Uterus (tissue), 4 donors: Measurements from ENCODE around the gene APOC3. TPM values are rescaled to one million over a fixed set of nuclear protein-coding genes. Genes with fewer than 3 reads are reported as not detected.

ENCODE experiments used
- DNase-seq, 2 donors: peaks; one replicate each; pipeline ENCODE4 v3.0.0-alpha.2; 2019 to 2020
- H3K27ac ChIP-seq, 2 donors: fragments of 200-600 bp; sonication (generic); 1 replicate in 1 of 2; 2 replicates in 1 of 2; pipeline ENCODE4 v1.5.1; 2016 to 2018
- H3K27me3 ChIP-seq, 2 donors: fragments of 200-600 bp; sonication (generic); one replicate each; pipeline ENCODE4 v1.5.1; 2018 to 2019; ENCODE audit warnings: control low read depth in 1 of 2
- H3K36me3 ChIP-seq, 2 donors: fragments of 200-600 bp; sonication (generic); one replicate each; pipeline ENCODE4 v1.5.1; 2019; ENCODE audit warnings: control low read depth in 1 of 2
- H3K4me1 ChIP-seq, 2 donors: fragments of 200-600 bp; sonication (generic); one replicate each; pipeline ENCODE4 v1.5.1; 2018 to 2019; ENCODE audit warnings: control low read depth in 1 of 2
- H3K4me3 ChIP-seq, 2 donors: fragments of 200-600 bp; sonication (generic); 1 replicate in 1 of 2; 2 replicates in 1 of 2; pipeline ENCODE4 v1.5.1; 2018 to 2019; ENCODE audit warnings: mild to moderate bottlenecking in 1 of 2
- H3K9me3 ChIP-seq, 2 donors: fragments of 200-600 bp; sonication (generic); one replicate each; pipeline ENCODE4 v1.5.1; 2019; ENCODE audit warnings: control low read depth in 1 of 2
- CTCF ChIP-seq, 4 experiments: fragments of 200-600 bp in 2 of 4; fragments of 450-650 bp in 2 of 4; sonication (generic) in 2 of 4; IDR thresholded peaks; one replicate each; pipeline ENCODE4 v1.5.1; 2016 to 2019; ENCODE audit warnings: antibody characterized with exemption in 4 of 4, mild to moderate bottlenecking in 2 of 4, moderate library complexity in 1 of 4
- POLR2A ChIP-seq, 2 donors: fragments of 450-650 bp; IDR thresholded peaks; one replicate each; pipeline ENCODE4 v1.6.1; 2016; ENCODE audit warnings: antibody characterized with exemption in 2 of 2, mild to moderate bottlenecking in 1 of 2, moderate library complexity in 1 of 2
- intact Hi-C: fragments of 100-400 bp; cut with DNase I; formaldehyde crosslinking; loops from one replicate; pipeline ENCODE4 v1.15.1; 2023; ENCODE audit warnings: low total_unique reads
- total RNA-seq, 4 donors: library from RNA; depleted of rRNA in 3 of 4; stranded (reverse); fragments of >200 nt in 3 of 4; gene quantifications; one replicate each; pipeline versions ENCODE4 v1.1.0 to v1.2.4, GENCODE V29; 2014 to 2023
- donor health status: DM: yes; HTN: yes; CAD: no.

Gene APOC3
- total RNA-seq, 4 donors from 2014 or later: 1.2 TPM; not detected in 3

GRCh38 chr11:116825854-116826750 lies 3.6 kb upstream of the APOC3 start:
- no peak for DNase-seq
- Histone ChIP-seq H3K27me3 (no peaks in the 10 kb centered on the region), H3K4me1 (no peaks in the 10 kb centered on the region), H3K36me3 (no peaks in the 10 kb centered on the region), H3K27ac (no peak overlapping the region), H3K9me3 (no peaks in the 10 kb centered on the region), H3K4me3 (no peak overlapping the region)
- TF ChIP-seq CTCF (IDR thresholded peaks at IDR 0.05) (no peak), POLR2A (IDR thresholded peaks at IDR 0.05) (no peak)
- intact Hi-C loops: no loop called here

GRCh38 chr11:116826751-116827431 lies 2.8 kb upstream of the APOC3 start:
- Histone ChIP-seq H3K4me3 (no peak overlapping the region), H3K4me1 (no peaks in the 10 kb centered on the region), H3K36me3 (no peaks in the 10 kb centered on the region), H3K27me3 (no peaks in the 10 kb centered on the region), H3K9me3 (no peaks in the 10 kb centered on the region), H3K27ac (no peak overlapping the region)
- intact Hi-C loops: no loop called here
- no peak for DNase-seq
- TF ChIP-seq POLR2A (IDR thresholded peaks at IDR 0.05) (no peak), CTCF (IDR thresholded peaks at IDR 0.05) (no peak)

- TF ChIP-seq CTCF (IDR thresholded peaks at IDR 0.05) (no peak), POLR2A (IDR thresholded peaks at IDR 0.05) (no peak)
These were observed 2.2 kb upstream of the APOC3 start for GRCh38 chr11:116827461-116827860.

GRCh38 chr11:116828632-116829524 lies 829 bp upstream of the APOC3 start:
- intact Hi-C loops: no loop called here
- Histone ChIP-seq H3K27ac (no peak overlapping the region), H3K9me3 (no peaks in the 10 kb centered on the region), H3K4me3 (no peak overlapping the region), H3K4me1 (no peaks in the 10 kb centered on the region), H3K36me3 (no peaks in the 10 kb centered on the region), H3K27me3 (no peaks in the 10 kb centered on the region)
- TF ChIP-seq CTCF (IDR thresholded peaks at IDR 0.05): no peak
- TF ChIP-seq POLR2A (IDR thresholded peaks at IDR 0.05): no peak
- no peak for DNase-seq

More at GRCh38 chr11:116827461-116827860, 2.2 kb upstream of the APOC3 start:
- no peaks in the 10 kb centered on the region for H3K4me1 ChIP-seq
- H3K4me3 ChIP-seq: no peak overlapping the region
- no peaks in the 10 kb centered on the region for H3K27me3 ChIP-seq
- H3K27ac ChIP-seq: no peak overlapping the region
- DNase-seq: no peak
- no peaks in the 10 kb centered on the region for H3K36me3 ChIP-seq
- no peaks in the 10 kb centered on the region for H3K9me3 ChIP-seq
- intact Hi-C loops: no loop called here
